Stimulated activated CD8-positive, alpha-beta memory T cell treated with anti-CD3 and anti-CD28 coated beads, Interleukin-12 subunit alpha, Interleukin-12 subunit beta, amount 100 ng/mL, for 24 hours (primary cell): ENCODE results near the gene MSTN.

ENCODE experiments used
- DNase-seq: peaks from one replicate; pipeline ENCODE4 v3.0.0-alpha.2; 2020; ENCODE audit errors: extremely low read depth

Gene MSTN

DNA sequence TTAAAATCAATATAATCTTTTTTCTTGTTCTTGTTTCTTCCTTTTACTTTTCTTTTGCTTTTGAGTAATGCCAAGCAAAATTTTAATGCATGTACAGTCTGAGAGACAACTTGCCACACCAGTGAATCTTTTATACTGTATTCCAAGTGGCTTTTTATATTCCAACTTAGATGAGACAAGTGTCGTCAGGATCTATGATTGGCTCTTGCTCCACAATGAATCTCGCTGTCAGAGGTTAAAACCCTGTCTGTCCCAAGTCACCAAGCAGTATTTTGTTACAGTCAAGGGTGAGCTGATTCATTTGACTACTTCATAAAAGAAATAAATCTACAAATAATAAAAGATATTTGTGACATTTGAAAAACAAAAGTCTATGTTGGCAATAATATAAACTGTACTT, at the start of gene MSTN:
Gene MSTN (minus strand): TSS at position 129 of the 400 bp plus-strand sequence. CDS start 133 bp downstream, outside the sequence.
- no peak for DNase-seq

- no peak for DNase-seq
These were observed 48.6 kb upstream of the MSTN start for GRCh38 chr2:190111166-190111565.

GRCh38 chr2:190110699-190111098, 48.2 kb upstream of the MSTN start:
- DNase-seq, result no peak

GRCh38 chr2:190110131-190110530, 47.6 kb upstream of the MSTN start:
- DNase-seq, result no peak

GRCh38 chr2:190107409-190107808, 44.9 kb upstream of the MSTN start:
- DNase-seq, result no peak

DNA sequence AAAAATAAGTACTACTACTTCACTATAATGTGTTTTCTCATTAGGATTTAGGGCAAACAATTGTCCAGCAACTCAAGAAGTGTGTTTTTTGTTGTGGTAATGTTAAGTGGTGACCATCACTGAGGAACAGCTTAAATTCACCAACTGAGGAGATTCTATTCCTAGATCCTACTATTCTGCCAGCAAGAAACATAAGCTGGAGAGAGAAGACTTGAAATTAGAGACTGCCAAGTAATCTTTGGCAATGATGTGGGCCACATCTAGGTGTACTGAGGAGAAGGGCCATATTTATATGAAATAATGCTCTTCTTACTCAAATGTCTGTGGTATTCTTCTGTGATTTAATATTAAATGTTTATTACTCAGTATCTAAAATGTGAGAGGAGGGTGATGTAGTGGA, 44.3 kb upstream of the MSTN start:
- DNase-seq, result no peak

GRCh38 chr2:190105554-190105953, 43.0 kb upstream of the MSTN start:
- no peak for DNase-seq

GRCh38 chr2:190103144-190103543, 40.6 kb upstream of the MSTN start:
- DNase-seq, result no peak

DNA sequence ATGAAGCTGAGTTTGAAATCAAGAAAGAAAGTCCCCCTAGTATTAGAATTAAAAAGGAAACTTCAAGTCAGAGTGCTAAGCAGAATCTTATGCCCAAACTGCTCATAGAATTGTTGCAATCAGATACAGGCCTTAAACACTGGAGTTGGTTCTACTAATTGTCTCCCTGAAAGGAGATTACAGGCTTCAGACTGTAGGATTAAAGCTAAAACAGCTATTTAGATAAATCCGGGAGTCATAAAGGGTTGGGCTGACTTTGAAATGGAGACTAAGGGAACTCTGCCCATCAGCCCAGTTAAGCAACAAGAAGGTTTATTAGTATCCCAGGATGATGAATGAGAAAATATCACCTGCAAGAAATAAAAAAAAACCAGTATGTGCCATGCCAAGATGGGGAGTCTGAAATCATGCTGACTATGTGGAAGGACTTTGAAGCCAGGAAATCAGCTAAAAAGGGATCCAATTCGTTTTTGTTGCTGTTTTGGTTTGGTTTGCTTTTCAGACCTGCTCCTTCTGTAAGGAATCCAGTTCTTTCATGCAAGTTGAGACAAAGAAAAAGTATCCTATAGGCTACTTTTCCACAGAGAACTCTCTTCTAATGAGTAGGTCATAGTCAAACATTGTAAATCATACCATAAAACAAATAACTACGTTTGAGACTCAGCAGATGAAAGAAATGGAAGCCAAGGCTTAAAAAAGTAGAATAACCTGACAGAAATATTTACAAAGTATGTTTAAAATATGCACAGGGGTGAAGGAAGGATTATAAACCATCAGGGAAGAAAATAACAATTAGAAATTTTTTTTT, 37.6 kb upstream of the MSTN start:
- DNase-seq, result no peak

DNA sequence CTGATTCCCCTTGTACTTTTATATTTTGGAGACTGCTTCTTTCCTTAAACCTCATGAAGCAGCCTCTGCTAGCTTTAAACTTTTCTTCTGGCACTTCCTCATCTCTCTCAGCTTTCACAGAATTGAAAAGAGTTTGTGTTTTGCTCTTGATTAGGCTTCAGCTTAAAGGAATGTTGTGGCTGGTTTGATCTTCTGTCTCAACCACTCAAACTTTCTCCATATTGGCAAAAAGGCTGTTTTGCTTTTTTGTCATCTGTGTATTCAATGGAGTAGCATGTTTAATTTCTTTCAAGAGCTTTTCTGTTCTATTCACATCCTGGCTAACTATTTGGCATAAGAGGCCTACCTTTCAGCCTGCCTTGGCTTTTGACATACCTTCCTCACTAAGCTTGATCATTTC, 36.3 kb upstream of the MSTN start:
- no peak for DNase-seq

GRCh38 chr2:190097115-190097514, 34.6 kb upstream of the MSTN start:
- no peak for DNase-seq

DNA sequence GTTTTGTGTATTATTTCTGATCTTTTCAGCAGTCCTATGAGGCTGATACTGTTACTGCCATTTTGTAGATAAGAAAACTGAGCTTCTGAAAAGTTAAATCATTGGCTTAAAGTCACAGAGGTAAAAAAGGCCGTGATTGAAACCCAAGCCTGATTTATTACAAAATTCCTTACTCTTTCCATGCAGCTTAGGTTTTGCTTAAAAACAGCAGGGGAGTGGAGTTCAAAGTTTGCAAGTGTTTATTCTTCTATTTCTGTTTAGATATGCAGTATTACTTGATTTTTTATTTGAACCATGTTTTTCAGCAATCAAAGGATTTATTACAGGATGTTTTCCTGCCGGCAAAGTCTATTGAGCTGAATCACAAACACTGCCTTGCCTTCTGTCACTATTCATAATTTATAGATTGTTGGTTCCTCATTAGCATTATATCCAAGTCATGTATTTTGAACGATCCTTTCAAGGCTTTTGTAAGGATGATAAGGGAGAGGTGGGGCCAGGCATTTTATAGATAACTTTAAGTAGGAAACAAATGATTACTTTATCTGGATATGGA, 31.9 kb upstream of the MSTN start:
- DNase-seq, result no peak

DNA sequence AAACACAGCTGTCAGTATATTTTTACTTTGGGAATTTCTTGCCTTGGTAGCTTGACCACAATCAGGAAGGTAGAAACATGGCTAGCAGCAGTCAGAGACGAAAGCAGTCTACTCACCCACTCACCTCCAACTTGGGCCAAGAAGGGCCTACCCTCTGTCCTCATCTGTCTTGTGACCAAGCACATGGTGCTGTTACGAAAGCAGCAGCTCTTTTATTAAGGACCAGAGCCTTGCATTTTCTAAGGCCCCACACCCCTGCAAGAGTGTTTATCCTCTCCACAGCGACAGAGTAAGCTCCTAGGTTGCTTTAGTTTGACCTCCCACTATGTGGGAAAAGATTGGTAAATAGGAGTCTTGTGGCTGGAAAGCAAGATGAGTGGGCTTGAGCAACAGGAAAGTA, 31.3 kb upstream of the MSTN start:
- no peak for DNase-seq

- DNase-seq, result no peak
These were observed 27.6 kb upstream of the MSTN start for GRCh38 chr2:190090148-190090547.

DNA sequence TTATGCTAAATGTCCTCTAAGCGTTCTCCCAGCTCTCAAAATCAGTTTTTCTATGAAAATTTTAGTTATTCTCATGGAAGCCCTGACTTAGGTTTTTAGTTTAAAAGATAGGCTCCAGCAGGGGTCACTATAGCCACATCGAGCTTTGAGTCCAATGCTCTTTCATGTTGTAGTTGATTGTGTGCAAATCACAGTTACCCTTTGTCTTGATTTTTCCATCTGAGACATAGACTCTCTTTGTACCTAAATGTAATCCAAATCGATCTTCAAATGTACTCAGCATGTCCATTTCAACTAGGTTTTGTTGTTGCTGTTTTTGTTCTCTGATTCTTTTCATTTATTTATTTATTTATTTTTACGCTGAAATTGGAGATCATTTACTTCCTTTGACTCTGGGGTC, 26.4 kb upstream of the MSTN start:
- no peak for DNase-seq

DNA sequence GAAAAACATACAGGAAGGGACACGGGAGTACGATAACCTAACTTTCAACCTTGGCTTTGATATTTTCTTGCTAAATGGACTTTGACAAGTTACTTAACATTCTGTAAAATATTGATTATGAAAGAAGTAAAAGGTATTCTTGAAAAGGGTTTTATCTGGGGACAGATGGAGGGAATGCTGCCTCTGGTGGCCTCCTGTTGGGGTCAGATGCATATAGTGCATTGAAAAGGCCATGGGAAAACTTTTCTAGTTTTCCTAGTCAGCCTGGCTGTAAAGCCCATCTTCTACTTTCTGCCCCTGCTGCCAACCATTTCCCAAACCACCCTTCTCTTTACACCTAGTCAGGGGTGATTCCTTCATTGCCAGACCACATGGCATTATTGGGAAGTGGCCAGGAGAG, 22.2 kb upstream of the MSTN start:
- no peak for DNase-seq

GRCh38 chr2:190082118-190082517, 19.6 kb upstream of the MSTN start:
- DNase-seq, result no peak

- no peak for DNase-seq
These were observed 18.1 kb upstream of the MSTN start for GRCh38 chr2:190080527-190081049.

DNA sequence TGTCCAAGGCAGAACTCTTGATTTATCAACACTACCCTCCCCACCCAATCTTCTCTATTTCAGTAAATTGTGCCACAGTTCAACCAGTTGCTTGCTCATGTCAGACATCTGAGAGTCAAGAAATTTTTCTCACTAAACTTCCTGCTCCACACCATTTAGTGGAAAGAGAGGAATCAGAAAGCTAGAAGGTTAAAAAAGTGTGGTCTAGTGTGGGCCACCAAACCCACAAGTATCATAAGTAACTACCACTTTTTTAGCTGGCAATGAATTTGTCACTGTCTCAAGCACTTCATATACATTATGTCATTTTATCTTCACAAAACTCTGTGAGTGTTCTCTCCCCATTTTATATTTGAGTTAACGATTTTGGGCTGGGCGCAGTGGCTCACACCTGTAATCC, 16.6 kb upstream of the MSTN start:
- no peak for DNase-seq

DNA sequence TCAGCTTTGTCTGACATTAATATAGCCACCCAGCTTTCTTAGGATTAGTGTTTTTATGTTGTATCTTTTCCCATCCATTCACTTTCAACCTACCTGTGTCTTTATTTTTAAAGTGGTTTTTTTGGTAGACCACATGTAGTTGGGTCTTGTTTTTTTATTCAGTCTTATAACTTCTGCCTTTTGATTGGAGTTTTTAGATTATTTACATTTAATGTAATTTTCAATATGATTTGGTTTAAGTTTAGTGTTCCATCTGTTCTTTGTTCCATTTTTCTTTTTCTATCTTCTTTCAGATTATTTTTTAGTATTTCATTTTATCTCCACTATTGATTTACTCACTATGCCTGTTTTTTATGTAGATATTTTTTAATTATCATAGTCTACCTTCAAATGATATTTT, 13.1 kb upstream of the MSTN start:
- no peak for DNase-seq

- no peak for DNase-seq
These were observed 7.6 kb upstream of the MSTN start for GRCh38 chr2:190069936-190070696.

GRCh38 chr2:190068764-190069163, 6.2 kb upstream of the MSTN start:
- no peak for DNase-seq

DNA sequence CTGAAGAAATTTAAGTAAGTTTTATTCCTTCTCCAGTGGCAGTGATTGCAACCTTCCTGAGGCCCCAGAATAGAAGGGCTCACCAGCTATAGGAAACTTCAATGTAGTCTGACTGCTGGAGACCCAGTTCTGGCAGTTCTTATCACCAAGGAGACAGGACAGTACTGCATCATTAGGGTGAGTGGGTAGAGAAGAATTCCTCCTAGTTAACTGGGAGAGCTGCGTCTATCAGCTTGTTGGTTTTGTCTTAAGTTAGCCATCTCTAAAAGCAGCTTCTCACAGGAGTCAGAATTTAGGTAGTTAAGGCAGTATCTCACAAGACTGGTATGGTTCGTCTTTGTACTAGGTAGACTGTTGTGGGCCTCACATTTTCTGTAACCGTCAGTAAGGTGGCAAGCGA, 3.3 kb upstream of the MSTN start:
- no peak for DNase-seq
